Gastroesophageal sphincter (tissue), 4 donors: ENCODE data around the gene PTPRG. TPM values are rescaled to one million over a fixed set of nuclear protein-coding genes. Genes with fewer than 3 reads are reported as not detected.

Source experiments
- ATAC-seq: fragments of 150-250 bp; one replicate; pipeline ENCODE4 v1.9.1; 2016; ENCODE audit warnings: mild to moderate bottlenecking, moderate library complexity
- H3K27ac ChIP-seq, 4 donors: fragments of 200-600 bp; sonication (generic) in 3 of 4; 1 replicate in 3 of 4; 2 replicates in 1 of 4; pipeline ENCODE4 v1.5.1; 2016 to 2019
- H3K27me3 ChIP-seq: fragments of 200-600 bp; sonication (generic); one replicate; pipeline ENCODE4 v1.5.1; 2019
- H3K36me3 ChIP-seq, 2 donors: fragments of 200-600 bp; sonication (generic); one replicate each; pipeline ENCODE4 v1.5.1; 2019; ENCODE audit warnings: control low read depth in 1 of 2
- H3K4me1 ChIP-seq, 3 donors: fragments of 200-600 bp; sonication (generic); 1 replicate in 2 of 3; 2 replicates in 1 of 3; pipeline ENCODE4 v1.5.1; 2016 to 2019; ENCODE audit warnings: control low read depth in 2 of 3
- H3K4me3 ChIP-seq, 2 donors: fragments of 200-600 bp; sonication (generic); one replicate each; pipeline ENCODE4 v1.5.1; 2019; ENCODE audit warnings: mild to moderate bottlenecking in 1 of 2, moderate library complexity in 1 of 2
- H3K9me3 ChIP-seq, 3 donors: fragments of 200-600 bp; sonication (generic); one replicate each; pipeline ENCODE4 v1.5.1; 2017 to 2019; ENCODE audit warnings: control low read depth in 2 of 3
- CTCF ChIP-seq, 4 experiments: fragments of 200-600 bp in 2 of 4; fragments of 450-650 bp in 2 of 4; sonication (generic) in 1 of 4; IDR thresholded peaks; one replicate each; pipeline ENCODE4 v1.5.1; 2017 to 2019; ENCODE audit warnings: antibody characterized with exemption in 4 of 4, mild to moderate bottlenecking in 2 of 4, moderate library complexity in 2 of 4
- EP300 ChIP-seq: sonication (generic); formaldehyde crosslinking; IDR thresholded peaks from one replicate; pipeline ENCODE4 v1.6.1; 2017; ENCODE audit warnings: antibody characterized with exemption, mild to moderate bottlenecking
- POLR2A ChIP-seq, 2 donors: fragments of 450-650 bp; IDR thresholded peaks; one replicate each; pipeline ENCODE4 v1.6.1; 2017; ENCODE audit warnings: antibody characterized with exemption in 2 of 2, mild to moderate bottlenecking in 2 of 2, moderate library complexity in 1 of 2
- POLR2AphosphoS5 ChIP-seq: sonication (generic); formaldehyde crosslinking; IDR thresholded peaks from one replicate; pipeline ENCODE4 v1.6.1; 2017; ENCODE audit warnings: antibody characterized with exemption
- WGBS, 2 donors: methylation state at CpG; one replicate each; pipeline ENCODE4 v1.1.5; 2018; ENCODE audit warnings: low coverage in 1 of 2; 5-methylcytosine and 5-hydroxymethylcytosine counted together
- total RNA-seq, 4 donors: library from RNA; depleted of rRNA; stranded (reverse); fragments of >200 nt; gene quantifications; one replicate each; pipeline ENCODE4 v1.1.0, GENCODE V29; 2016

The PTPRG gene
- total RNA-seq, 4 donors from 2014 or later, result 48.7 to 81.9 (median 52.8) TPM

GRCh38 chr3:61945657-61946056, 384.3 kb downstream of the PTPRG start:
- ATAC-seq, result no peak
- Histone ChIP-seq H3K27me3 (no peaks in the 10 kb centered on the region), H3K27ac (no peak overlapping the region), H3K4me3 (no peak overlapping the region), H3K36me3 (no peaks in the 10 kb centered on the region), H3K4me1 (peaks cover 0 to 30% (median 16%) of the 10 kb centered on the region in 3 donors), H3K9me3 (no peaks in the 10 kb centered on the region)
- 46 to 56% methylated on average over 3 of the region's 3 CpGs for WGBS, 2 donors
- TF ChIP-seq EP300 (no peak), POLR2A (IDR thresholded peaks at IDR 0.05) (no peak), POLR2AphosphoS5 (no peak), CTCF (IDR thresholded peaks at IDR 0.05) (no peak)

- no peak for ATAC-seq
- H3K27me3 ChIP-seq, result no peaks in the 10 kb centered on the region
- H3K4me3 ChIP-seq, result no peak overlapping the region
- TF ChIP-seq POLR2AphosphoS5 (peak; percentile 6), CTCF (IDR thresholded peaks at IDR 0.05) (no peak), EP300 (no peak)
- no peaks in the 10 kb centered on the region for H3K36me3 ChIP-seq
- no peaks in the 10 kb centered on the region for H3K9me3 ChIP-seq
- H3K4me1 ChIP-seq, result peaks cover 0 to 30% (median 16%) of the 10 kb centered on the region in 3 donors
- 30 to 41% methylated on average over 6 of the region's 7 CpGs for WGBS, 2 donors
- H3K27ac ChIP-seq, result no peak overlapping the region
These were observed 385.4 kb downstream of the PTPRG start for GRCh38 chr3:61946570-61947324.

- Histone ChIP-seq H3K9me3 (no peaks in the 10 kb centered on the region), H3K36me3 (no peaks in the 10 kb centered on the region), H3K27me3 (no peaks in the 10 kb centered on the region), H3K27ac (no peak overlapping the region), H3K4me1 (peaks cover 0 to 30% (median 16%) of the 10 kb centered on the region in 3 donors), H3K4me3 (no peak overlapping the region)
- WGBS, 2 donors, result 69 to 71% methylated on average over 3 to 4 of the region's 4 CpGs
- no peak for ATAC-seq
- TF ChIP-seq POLR2AphosphoS5 (no peak), CTCF (IDR thresholded peaks at IDR 0.05) (no peak), POLR2A (IDR thresholded peaks at IDR 0.05) (no peak), EP300 (no peak)
These were observed 386.1 kb downstream of the PTPRG start for GRCh38 chr3:61947456-61947855.

- Histone ChIP-seq H3K4me3 (no peak overlapping the region), H3K9me3 (no peaks in the 10 kb centered on the region), H3K4me1 (peaks cover 0 to 30% (median 16%) of the 10 kb centered on the region in 3 donors), H3K36me3 (no peaks in the 10 kb centered on the region), H3K27ac (no peak overlapping the region), H3K27me3 (no peaks in the 10 kb centered on the region)
- TF ChIP-seq POLR2AphosphoS5 (peak; percentile 42), CTCF (IDR thresholded peaks at IDR 0.05) (no peak)
- no peak for ATAC-seq
- WGBS, 2 donors, result 44 to 62% methylated on average over 2 to 5 of the region's 5 CpGs
These were observed 387.4 kb downstream of the PTPRG start for GRCh38 chr3:61948699-61949305.

- no peak for TF ChIP-seq POLR2A (IDR thresholded peaks at IDR 0.05)
- no peak for TF ChIP-seq EP300
- TF ChIP-seq CTCF (IDR thresholded peaks at IDR 0.05), result no peak
- TF ChIP-seq POLR2AphosphoS5, result no peak
- H3K27me3 ChIP-seq, result no peaks in the 10 kb centered on the region
- ATAC-seq, result no peak
- no peaks in the 10 kb centered on the region for H3K36me3 ChIP-seq
- no peaks in the 10 kb centered on the region for H3K9me3 ChIP-seq
- 67 to 74% methylated on average over 1 to 2 of the region's 2 CpGs for WGBS, 2 donors
- peaks cover 0 to 21% (median 0%) of the 10 kb centered on the region in 3 donors for H3K4me1 ChIP-seq
- no peak overlapping the region for H3K4me3 ChIP-seq
- H3K27ac ChIP-seq, result no peak overlapping the region
These were observed 392.7 kb downstream of the PTPRG start for GRCh38 chr3:61954097-61954540.
